GM12892 (cell line): ENCODE measurements around the gene GRM7.

Experiments used
- POLR2A ChIP-seq: IDR thresholded peaks from 2 replicates; pipeline ENCODE4 v1.6.1; 2011; ENCODE audit warnings: low read depth, low read length, control low read depth
- POLR2AphosphoS5 ChIP-seq: IDR thresholded peaks from 2 replicates; pipeline ENCODE4 v1.6.1; 2011; ENCODE audit warnings: low read depth, low read length, control low read depth
- TAF1 ChIP-seq: IDR thresholded peaks from 2 replicates; pipeline ENCODE4 v1.6.1; 2011; ENCODE audit warnings: low read depth, mild to moderate bottlenecking, control low read depth, low read length, borderline replicate concordance

DNA sequence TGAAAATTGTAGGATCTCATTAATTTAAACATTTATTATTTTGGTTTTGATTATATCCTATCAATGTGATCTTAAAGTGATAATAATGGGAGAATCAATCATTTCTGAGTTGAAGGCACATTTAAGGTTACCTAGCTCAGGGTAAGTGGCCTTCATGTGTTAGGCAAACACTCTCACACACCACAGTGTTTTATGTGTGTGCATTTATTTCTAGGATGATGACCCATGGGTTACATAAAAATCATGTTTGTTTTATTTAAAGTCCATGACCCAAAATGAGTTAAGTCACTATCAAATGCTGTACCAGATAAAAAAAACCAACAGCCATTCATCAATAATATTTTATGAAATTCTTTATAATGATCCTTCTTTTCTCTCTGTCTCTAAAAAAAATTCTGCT, 520.8 kb downstream of the GRM7 start:
- TF ChIP-seq POLR2AphosphoS5 (no peak), POLR2A (no peak), TAF1 (no peak)
